K562 (cell line): ENCODE results near the gene MYL12A. TPM values are rescaled to one million over a fixed set of nuclear protein-coding genes. Genes with fewer than 3 reads are reported as not detected.
A peak's percentile ranks its signal among the peaks of the same experiment; 100 is the strongest.

Experiments
- ARNT ChIP-seq, 2 experiments: fragments of 450-650 bp; IDR thresholded peaks; 2 replicates each; pipeline ENCODE4 v1.6.1; 2016; ENCODE audit warnings: mild to moderate bottlenecking in 1 of 2
- CBFA2T3 ChIP-seq: fragments of 450-650 bp; IDR thresholded peaks from 2 replicates; pipeline ENCODE4 v1.6.1; 2017
- CBX1 ChIP-seq: sonication (generic); IDR thresholded peaks from 2 replicates; pipeline ENCODE4 v1.6.1; 2016; ENCODE audit warnings: antibody characterized with exemption, low read depth, mild to moderate bottlenecking
- CHD2 ChIP-seq: IDR thresholded peaks from 2 replicates; pipeline ENCODE4 v1.6.1; 2011; ENCODE audit warnings: low read depth, low read length
- FIP1L1 ChIP-seq: fragments of 200-400 bp; formaldehyde crosslinking; IDR thresholded peaks from 2 replicates; pipeline ENCODE4 v1.6.1; 2018; ENCODE audit warnings: mild to moderate bottlenecking, low read depth, low read length; ENCODE audit not compliant: poor library complexity, severe bottlenecking
- FOXJ2 ChIP-seq: fragments of 200-800 bp; sonication (Bioruptor generic); IDR thresholded peaks from 2 replicates; pipeline ENCODE4 v1.6.1; 2016; ENCODE audit warnings: missing genetic modification characterization, missing compliant biosample characterization
- NKRF ChIP-seq: fragments of 450-650 bp; IDR thresholded peaks from 2 replicates; pipeline ENCODE4 v1.6.1; 2016; ENCODE audit warnings: borderline replicate concordance
- SMAD2 ChIP-seq: fragments of 150-350 bp; IDR thresholded peaks from 2 replicates; pipeline ENCODE4 v1.6.1; 2014; ENCODE audit warnings: low read depth, mild to moderate bottlenecking, low read length
- ZNF551 ChIP-seq: fragments of 250-450 bp; sonication (Bioruptor Pico); IDR thresholded peaks from 2 replicates; pipeline ENCODE4 v1.5.0; 2021; ENCODE audit warnings: mild to moderate bottlenecking, moderate library complexity
- ZNF592 ChIP-seq: fragments of 450-650 bp; IDR thresholded peaks from 2 replicates; pipeline ENCODE4 v1.6.1; 2017; ENCODE audit warnings: antibody characterized with exemption, mild to moderate bottlenecking
- polyA plus RNA-seq, 8 experiments: library from polyadenylated mRNA; depleted of rRNA in 4 of 8; stranded (reverse) in 5 of 8; unstranded in 3 of 8; fragments of >200 nt; fragmentation: Nextera tagmentation in 2 of 8; fragmentation: Illumina TruSeq in 1 of 8; extraction: Ambion mirVana in 2 of 8; extraction: Trizol in 1 of 8; gene quantifications; 2 replicates each; pipeline versions ENCODE4 v1.2.1 to v1.2.3, GENCODE V29; 2011 to 2014; ENCODE audit warnings: inconsistent platforms in 1 of 8, missing spikeins in 1 of 8
- total RNA-seq, 7 experiments: library from RNA; depleted of rRNA in 6 of 7; stranded (reverse); fragments of >200 nt in 6 of 7; fragmentation: Illumina TruSeq in 2 of 7; extraction: Trizol in 2 of 7; gene quantifications; 2 replicates each; pipeline versions ENCODE4 v1.2.1 to v1.2.3, GENCODE V29; 2011 to 2021; ENCODE audit warnings: low replicate concordance in 1 of 7
- TF ChIP-seq, protein P1 (sequence below): fragments of 450-650 bp; conservative IDR thresholded peaks from 2 replicates; pipeline ENCODE4 v1.6.1; 2016; ENCODE audit warnings: missing genetic modification characterization, low read depth, mild to moderate bottlenecking, control low read depth, missing compliant biosample characterization
- TF ChIP-seq, protein P2 (sequence below): fragments of 250-450 bp; sonication (Bioruptor Pico); IDR thresholded peaks from 2 replicates; pipeline ENCODE4 v1.8.0; 2021; ENCODE audit warnings: borderline replicate concordance, mild to moderate bottlenecking, moderate library complexity; ENCODE audit not compliant: poor library complexity, severe bottlenecking
- TF ChIP-seq, protein P3 (sequence below): sonication (generic); formaldehyde crosslinking; IDR thresholded peaks from 2 replicates; pipeline ENCODE4 v1.8.0; 2022; ENCODE audit warnings: mild to moderate bottlenecking, missing genetic modification reagents

The MYL12A gene
- total and polyA plus RNA-seq, 9 of the 15 experiments (the other 6 are each of a cell fraction or from before 2014, with no cell fraction given): 308 to 1,031 (median 559) TPM

DNA sequence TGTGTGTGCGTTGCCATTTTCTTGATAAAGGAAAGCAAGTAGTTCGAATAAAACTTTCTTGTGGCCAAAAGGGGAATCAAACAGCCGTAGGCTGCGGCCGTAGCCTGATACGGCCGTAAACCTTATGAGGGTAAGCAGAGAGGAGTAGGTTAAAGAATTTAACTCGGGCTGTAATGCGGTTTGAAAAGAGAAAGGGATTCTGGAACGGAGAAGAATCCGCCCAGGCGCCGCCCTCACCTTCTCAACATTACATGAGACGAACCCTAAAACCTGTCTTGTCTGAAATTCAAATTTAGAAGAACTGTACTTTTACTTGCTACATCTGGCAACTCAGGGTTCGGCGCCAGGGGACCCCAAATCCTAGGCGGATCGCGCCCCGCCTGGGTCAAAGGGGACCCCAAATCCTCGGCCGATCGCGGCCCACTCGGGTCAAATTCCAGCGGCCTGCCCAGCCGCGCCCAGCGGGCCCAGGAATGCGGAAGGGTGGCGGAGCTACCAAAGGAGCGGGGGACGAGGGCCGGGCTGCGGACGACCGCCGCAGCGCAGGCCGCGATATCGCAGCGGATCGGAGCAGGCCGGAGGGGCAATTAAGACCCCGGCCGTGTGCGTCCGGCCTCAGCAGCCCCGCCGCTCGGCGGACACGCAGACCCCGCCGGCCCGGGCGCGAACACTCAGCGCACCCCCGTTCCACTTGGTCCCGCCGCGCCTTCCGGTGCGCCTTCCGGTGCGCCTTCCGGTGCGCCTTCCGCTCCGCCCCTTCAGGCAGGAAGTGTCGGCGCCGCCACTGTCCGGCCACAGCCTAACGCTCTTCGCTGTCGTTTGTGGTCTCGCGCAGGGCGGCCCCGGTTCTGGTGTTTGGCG, 14.0 kb downstream of the MYL12A start, which contains the start of gene MYL12B (continued):
- TF ChIP-seq, protein P1, sequence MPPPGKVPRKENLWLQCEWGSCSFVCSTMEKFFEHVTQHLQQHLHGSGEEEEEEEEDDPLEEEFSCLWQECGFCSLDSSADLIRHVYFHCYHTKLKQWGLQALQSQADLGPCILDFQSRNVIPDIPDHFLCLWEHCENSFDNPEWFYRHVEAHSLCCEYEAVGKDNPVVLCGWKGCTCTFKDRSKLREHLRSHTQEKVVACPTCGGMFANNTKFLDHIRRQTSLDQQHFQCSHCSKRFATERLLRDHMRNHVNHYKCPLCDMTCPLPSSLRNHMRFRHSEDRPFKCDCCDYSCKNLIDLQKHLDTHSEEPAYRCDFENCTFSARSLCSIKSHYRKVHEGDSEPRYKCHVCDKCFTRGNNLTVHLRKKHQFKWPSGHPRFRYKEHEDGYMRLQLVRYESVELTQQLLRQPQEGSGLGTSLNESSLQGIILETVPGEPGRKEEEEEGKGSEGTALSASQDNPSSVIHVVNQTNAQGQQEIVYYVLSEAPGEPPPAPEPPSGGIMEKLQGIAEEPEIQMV (tag): no peak
- no peak for TF ChIP-seq ZNF592
- peak; percentile 83 for TF ChIP-seq NKRF
- TF ChIP-seq FOXJ2 (tag): peak; percentile 72
- peak; percentile 67 to 91; a peak in 2 of 4 replicates for TF ChIP-seq ARNT (IDR thresholded peaks at IDR 0.05)
- no peak for TF ChIP-seq CHD2
- TF ChIP-seq, protein P2, sequence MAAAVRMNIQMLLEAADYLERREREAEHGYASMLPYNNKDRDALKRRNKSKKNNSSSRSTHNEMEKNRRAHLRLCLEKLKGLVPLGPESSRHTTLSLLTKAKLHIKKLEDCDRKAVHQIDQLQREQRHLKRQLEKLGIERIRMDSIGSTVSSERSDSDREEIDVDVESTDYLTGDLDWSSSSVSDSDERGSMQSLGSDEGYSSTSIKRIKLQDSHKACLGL: peak; percentile 18
- TF ChIP-seq CBX1: 0 out of 2 replicates have a peak, but pooled peaks have one; percentile 27
- TF ChIP-seq SMAD2: no peak
- TF ChIP-seq ZNF551: no peak
- TF ChIP-seq CBFA2T3: peak; percentile 31
- TF ChIP-seq FIP1L1: peak; percentile 93
- TF ChIP-seq, protein P3, sequence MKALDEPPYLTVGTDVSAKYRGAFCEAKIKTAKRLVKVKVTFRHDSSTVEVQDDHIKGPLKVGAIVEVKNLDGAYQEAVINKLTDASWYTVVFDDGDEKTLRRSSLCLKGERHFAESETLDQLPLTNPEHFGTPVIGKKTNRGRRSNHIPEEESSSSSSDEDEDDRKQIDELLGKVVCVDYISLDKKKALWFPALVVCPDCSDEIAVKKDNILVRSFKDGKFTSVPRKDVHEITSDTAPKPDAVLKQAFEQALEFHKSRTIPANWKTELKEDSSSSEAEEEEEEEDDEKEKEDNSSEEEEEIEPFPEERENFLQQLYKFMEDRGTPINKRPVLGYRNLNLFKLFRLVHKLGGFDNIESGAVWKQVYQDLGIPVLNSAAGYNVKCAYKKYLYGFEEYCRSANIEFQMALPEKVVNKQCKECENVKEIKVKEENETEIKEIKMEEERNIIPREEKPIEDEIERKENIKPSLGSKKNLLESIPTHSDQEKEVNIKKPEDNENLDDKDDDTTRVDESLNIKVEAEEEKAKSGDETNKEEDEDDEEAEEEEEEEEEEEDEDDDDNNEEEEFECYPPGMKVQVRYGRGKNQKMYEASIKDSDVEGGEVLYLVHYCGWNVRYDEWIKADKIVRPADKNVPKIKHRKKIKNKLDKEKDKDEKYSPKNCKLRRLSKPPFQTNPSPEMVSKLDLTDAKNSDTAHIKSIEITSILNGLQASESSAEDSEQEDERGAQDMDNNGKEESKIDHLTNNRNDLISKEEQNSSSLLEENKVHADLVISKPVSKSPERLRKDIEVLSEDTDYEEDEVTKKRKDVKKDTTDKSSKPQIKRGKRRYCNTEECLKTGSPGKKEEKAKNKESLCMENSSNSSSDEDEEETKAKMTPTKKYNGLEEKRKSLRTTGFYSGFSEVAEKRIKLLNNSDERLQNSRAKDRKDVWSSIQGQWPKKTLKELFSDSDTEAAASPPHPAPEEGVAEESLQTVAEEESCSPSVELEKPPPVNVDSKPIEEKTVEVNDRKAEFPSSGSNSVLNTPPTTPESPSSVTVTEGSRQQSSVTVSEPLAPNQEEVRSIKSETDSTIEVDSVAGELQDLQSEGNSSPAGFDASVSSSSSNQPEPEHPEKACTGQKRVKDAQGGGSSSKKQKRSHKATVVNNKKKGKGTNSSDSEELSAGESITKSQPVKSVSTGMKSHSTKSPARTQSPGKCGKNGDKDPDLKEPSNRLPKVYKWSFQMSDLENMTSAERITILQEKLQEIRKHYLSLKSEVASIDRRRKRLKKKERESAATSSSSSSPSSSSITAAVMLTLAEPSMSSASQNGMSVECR (CRISPR knock-in tag): peak; percentile 91
